SK-N-MC (cell line): Measurements from ENCODE around the gene FNDC3B.

Experiments used
- EZH2 ChIP-seq: fragments of 200-600 bp; sonication (generic); IDR thresholded peaks from one replicate; pipeline ENCODE4 v1.6.1; 2017; ENCODE audit warnings: antibody characterized with exemption
- FOXP2 ChIP-seq: optimal IDR thresholded peaks from 2 replicates; pipeline ENCODE3; 2011; ENCODE audit warnings: mild to moderate bottlenecking, moderate library complexity; ENCODE audit not compliant: insufficient read depth; ENCODE audit errors: extremely low read length, control extremely low read depth
- POLR2AphosphoS5 ChIP-seq: IDR thresholded peaks from 2 replicates; pipeline ENCODE4 v1.6.1; 2012; ENCODE audit warnings: mild to moderate bottlenecking, low read depth, low read length, borderline replicate concordance

- TF ChIP-seq POLR2AphosphoS5 (no peak), EZH2 (no peak), FOXP2 (no peak)
Measured at GRCh38 chr3:172024679-172025078, 14.7 kb upstream of the FNDC3B start.
